ENCODE data around the gene FOXP1.

DNA sequence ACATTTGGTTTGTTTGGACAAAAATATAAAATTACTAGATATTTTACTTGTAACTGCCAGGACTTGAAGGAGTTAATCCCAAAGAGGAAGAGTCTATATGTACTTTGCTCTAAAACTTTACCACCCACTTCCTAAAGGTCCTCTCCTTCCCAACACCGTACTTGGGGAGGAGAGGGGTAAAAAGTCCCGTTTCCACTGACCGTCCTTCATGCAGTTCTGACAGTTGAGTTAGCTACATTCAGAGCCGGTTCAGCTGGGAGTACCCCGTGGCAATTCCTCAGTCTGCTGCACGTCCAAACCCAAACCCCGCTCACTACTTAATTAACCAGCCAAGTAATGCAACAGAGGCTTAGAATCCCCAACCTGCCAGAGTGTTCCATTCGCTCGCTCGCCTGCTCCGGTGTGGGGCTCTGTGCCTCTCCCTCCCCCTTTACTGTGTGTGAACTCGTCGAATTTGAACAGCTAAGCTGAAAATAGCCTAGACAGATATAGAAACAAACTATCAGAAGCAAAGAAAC, 519.7 kb downstream of the FOXP1 start:
- TF ChIP-seq, protein P1, sequence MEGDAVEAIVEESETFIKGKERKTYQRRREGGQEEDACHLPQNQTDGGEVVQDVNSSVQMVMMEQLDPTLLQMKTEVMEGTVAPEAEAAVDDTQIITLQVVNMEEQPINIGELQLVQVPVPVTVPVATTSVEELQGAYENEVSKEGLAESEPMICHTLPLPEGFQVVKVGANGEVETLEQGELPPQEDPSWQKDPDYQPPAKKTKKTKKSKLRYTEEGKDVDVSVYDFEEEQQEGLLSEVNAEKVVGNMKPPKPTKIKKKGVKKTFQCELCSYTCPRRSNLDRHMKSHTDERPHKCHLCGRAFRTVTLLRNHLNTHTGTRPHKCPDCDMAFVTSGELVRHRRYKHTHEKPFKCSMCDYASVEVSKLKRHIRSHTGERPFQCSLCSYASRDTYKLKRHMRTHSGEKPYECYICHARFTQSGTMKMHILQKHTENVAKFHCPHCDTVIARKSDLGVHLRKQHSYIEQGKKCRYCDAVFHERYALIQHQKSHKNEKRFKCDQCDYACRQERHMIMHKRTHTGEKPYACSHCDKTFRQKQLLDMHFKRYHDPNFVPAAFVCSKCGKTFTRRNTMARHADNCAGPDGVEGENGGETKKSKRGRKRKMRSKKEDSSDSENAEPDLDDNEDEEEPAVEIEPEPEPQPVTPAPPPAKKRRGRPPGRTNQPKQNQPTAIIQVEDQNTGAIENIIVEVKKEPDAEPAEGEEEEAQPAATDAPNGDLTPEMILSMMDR (IDR thresholded peaks at IDR 0.05; ENCODE audit: poor library complexity) = no peak
- TF ChIP-seq EZH2 (IDR thresholded peaks at IDR 0.05; ENCODE audit: borderline replicate concordance) (no peak), EZH2phosphoT487 (IDR thresholded peaks at IDR 0.05; ENCODE audit: low read depth, severe bottlenecking, unreplicated experiment) (no peak)
